Natural killer cell (primary cell): ENCODE results near the gene HOXA6. TPM values are rescaled to one million over a fixed set of nuclear protein-coding genes. Genes with fewer than 3 reads are reported as not detected.

Source experiments
- ATAC-seq, 3 donors: fragments of 150-1000 bp in 2 of 3; fragments of 200-7000 bp in 1 of 3; cut with Tn5 transposase; 1 replicate in 1 of 3; 2 replicates in 2 of 3; pipeline ENCODE4 v1.10.0; 2021; ENCODE audit warnings: mild to moderate bottlenecking in 2 of 3, moderate library complexity in 2 of 3
- DNase-seq, 2 donors: peaks; one replicate each; pipeline versions ENCODE4 v3.0.0 to v3.0.0-alpha.2; 2013 to 2021; ENCODE audit warnings: mixed read lengths in 1 of 2
- H3K27ac ChIP-seq: one replicate; pipeline ENCODE4 v1.5.1; 2013; ENCODE audit warnings: mild to moderate bottlenecking, low read length
- H3K27me3 ChIP-seq: one replicate; pipeline ENCODE4 v1.6.1; 2013; ENCODE audit warnings: low read length; ENCODE audit not compliant: control insufficient read depth, insufficient read depth
- H3K36me3 ChIP-seq: one replicate; pipeline ENCODE4 v1.6.1; 2013; ENCODE audit warnings: low read length; ENCODE audit not compliant: control insufficient read depth, insufficient read depth
- H3K4me1 ChIP-seq: one replicate; pipeline ENCODE4 v1.6.1; 2013; ENCODE audit warnings: low read length; ENCODE audit not compliant: control insufficient read depth, insufficient read depth
- H3K4me3 ChIP-seq: one replicate; pipeline ENCODE4 v1.5.1; 2013; ENCODE audit warnings: low read length
- H3K9me3 ChIP-seq: one replicate; pipeline ENCODE4 v1.6.1; 2013; ENCODE audit warnings: low read length; ENCODE audit not compliant: control insufficient read depth, insufficient read depth
- H3K27ac Mint-ChIP-seq, 2 donors: one replicate each; pipeline ENCODE4 v1.8.0; 2022; ENCODE audit warnings: mild to moderate bottlenecking in 2 of 2, mixed read lengths in 2 of 2, moderate library complexity in 1 of 2
- H3K27me3 Mint-ChIP-seq, 2 donors: one replicate each; pipeline ENCODE4 v1.8.0; 2022; ENCODE audit warnings: low read depth in 2 of 2, mixed read lengths in 2 of 2
- H3K36me3 Mint-ChIP-seq: one replicate; pipeline ENCODE4 v1.8.0; 2022; ENCODE audit warnings: mixed read lengths
- H3K4me1 Mint-ChIP-seq, 2 donors: one replicate each; pipeline ENCODE4 v1.8.0; 2022; ENCODE audit warnings: mixed read lengths in 2 of 2
- H3K4me3 Mint-ChIP-seq: one replicate; pipeline ENCODE4 v1.8.0; 2022; ENCODE audit warnings: mild to moderate bottlenecking, moderate library complexity, mixed read lengths
- H3K9me3 Mint-ChIP-seq, 2 donors: one replicate each; pipeline ENCODE4 v1.8.0; 2022; ENCODE audit warnings: mixed read lengths in 2 of 2
- WGBS: methylation state at CpG from one replicate; pipeline ENCODE4 v1.1.7; 2013; ENCODE audit warnings: missing lambda C conversion rate; ENCODE audit not compliant: insufficient coverage; 5-methylcytosine and 5-hydroxymethylcytosine counted together
- intact Hi-C: fragments of 100-400 bp; cut with micrococcal nuclease; formaldehyde crosslinking; loops from one replicate; pipeline ENCODE4 v1.14.2; 2022
- total RNA-seq, 4 donors: library from RNA; stranded (reverse); fragments of 120-200 nt in 1 of 4; gene quantifications; one replicate each; pipeline versions ENCODE4 v1.2.3 to v1.2.4, GENCODE V29; 2013 to 2022
- TF ChIP-seq, protein P1 (sequence below): fragments of 200-600 bp; IDR thresholded peaks from one replicate; pipeline ENCODE4 v1.8.0; 2022; ENCODE audit warnings: antibody characterized with exemption

HOXA6 gene
- total RNA-seq, 3 donors from 2014 or later (not counting 1 experiment from before 2014, with no cell fraction given): 0.28 to 0.65 (median 0.43) TPM

DNA sequence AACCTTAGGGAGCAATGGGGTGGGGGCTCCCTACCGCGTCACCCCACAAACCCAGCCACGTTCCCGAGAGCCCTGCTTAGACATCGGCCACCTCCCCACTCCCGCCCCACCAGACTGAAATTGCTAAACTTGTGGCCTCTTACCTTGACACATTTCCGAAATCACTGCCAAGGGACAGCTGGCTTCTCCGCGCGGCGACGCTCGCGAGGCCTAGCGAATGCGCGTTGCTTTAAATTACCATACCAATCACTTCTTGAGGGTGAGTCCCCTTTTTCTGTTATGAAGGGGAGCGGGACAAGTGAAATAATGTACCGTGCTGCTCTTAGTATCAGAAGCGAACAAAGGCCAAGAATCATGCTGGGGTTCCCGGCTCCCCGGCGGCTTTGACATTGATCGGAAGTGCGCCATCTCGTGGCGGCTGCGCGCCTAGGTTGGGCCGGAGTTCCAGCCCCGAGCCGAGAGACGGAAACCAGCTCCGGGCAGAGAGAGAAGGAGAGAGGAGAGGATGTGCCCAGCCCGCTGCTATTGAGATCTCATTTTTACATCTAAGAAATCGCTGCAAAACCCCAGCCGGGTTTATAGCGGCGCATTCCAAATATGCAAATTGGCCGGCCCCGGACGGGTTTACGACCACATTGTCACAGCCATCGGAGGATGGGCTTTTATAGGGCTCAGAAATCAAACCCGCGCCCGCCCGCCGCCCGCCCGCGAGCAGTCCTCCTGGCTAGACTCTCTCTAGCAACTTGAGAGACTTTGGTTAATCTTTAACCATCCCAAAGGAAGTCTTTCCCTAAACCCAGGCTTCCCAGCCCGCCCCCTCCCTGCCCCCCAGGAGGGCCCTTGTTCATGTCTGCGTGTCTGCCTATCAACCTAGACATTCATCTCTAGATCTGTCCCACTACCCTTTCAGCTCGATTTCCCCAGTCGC lies 32.2 kb upstream of the HOXA6 start:
- H3K4me3 Mint-ChIP-seq: peak overlapping the region; percentile 52
- no peak overlapping the region for H3K27ac ChIP-seq
- H3K4me3 ChIP-seq: no peak overlapping the region
- peaks cover 10 to 20% of the 10 kb centered on the region in 2 donors for H3K4me1 Mint-ChIP-seq
- intact Hi-C loops: no loop called here
- peak; percentile 80 to 86 (median 84) for ATAC-seq
- peaks cover 69% of the 10 kb centered on the region for H3K27me3 ChIP-seq
- WGBS: 23% methylated on average over 55 of the region's 56 CpGs
- H3K27ac Mint-ChIP-seq: no peak overlapping the region
- peaks cover 50 to 71% of the 10 kb centered on the region in 2 donors for H3K27me3 Mint-ChIP-seq
- H3K36me3 Mint-ChIP-seq: peaks cover 7% of the 10 kb centered on the region
- H3K36me3 ChIP-seq: no peaks in the 10 kb centered on the region
- H3K9me3 ChIP-seq: no peaks in the 10 kb centered on the region
- TF ChIP-seq, protein P1, sequence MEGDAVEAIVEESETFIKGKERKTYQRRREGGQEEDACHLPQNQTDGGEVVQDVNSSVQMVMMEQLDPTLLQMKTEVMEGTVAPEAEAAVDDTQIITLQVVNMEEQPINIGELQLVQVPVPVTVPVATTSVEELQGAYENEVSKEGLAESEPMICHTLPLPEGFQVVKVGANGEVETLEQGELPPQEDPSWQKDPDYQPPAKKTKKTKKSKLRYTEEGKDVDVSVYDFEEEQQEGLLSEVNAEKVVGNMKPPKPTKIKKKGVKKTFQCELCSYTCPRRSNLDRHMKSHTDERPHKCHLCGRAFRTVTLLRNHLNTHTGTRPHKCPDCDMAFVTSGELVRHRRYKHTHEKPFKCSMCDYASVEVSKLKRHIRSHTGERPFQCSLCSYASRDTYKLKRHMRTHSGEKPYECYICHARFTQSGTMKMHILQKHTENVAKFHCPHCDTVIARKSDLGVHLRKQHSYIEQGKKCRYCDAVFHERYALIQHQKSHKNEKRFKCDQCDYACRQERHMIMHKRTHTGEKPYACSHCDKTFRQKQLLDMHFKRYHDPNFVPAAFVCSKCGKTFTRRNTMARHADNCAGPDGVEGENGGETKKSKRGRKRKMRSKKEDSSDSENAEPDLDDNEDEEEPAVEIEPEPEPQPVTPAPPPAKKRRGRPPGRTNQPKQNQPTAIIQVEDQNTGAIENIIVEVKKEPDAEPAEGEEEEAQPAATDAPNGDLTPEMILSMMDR: peak; percentile 92
- peaks cover 29% of the 10 kb centered on the region for H3K4me1 ChIP-seq
- no peaks in the 10 kb centered on the region for H3K9me3 Mint-ChIP-seq
- peak; percentile 69 to 84 for DNase-seq

GRCh38 chr7:27179030-27179429 lies 31.5 kb upstream of the HOXA6 start:
- Histone ChIP-seq H3K9me3 (no peaks in the 10 kb centered on the region), H3K4me3 (no peak overlapping the region), H3K36me3 (no peaks in the 10 kb centered on the region), H3K4me1 (peaks cover 30% of the 10 kb centered on the region), H3K27me3 (peaks cover 70% of the 10 kb centered on the region), H3K27ac (no peak overlapping the region)
- DNase-seq (no peak), ATAC-seq (no peak)
- peaks cover 7 to 16% of the 10 kb centered on the region in 2 donors for H3K4me1 Mint-ChIP-seq
- TF ChIP-seq, protein P1: no peak
- H3K27me3 Mint-ChIP-seq: peaks cover 47 to 65% of the 10 kb centered on the region in 2 donors
- no peaks in the 10 kb centered on the region for H3K9me3 Mint-ChIP-seq
- H3K27ac Mint-ChIP-seq: no peak overlapping the region
- WGBS: 86% methylated on average over 14 of the region's 14 CpGs
- H3K36me3 Mint-ChIP-seq: peaks cover 7% of the 10 kb centered on the region
- no peak overlapping the region for H3K4me3 Mint-ChIP-seq
- intact Hi-C loops: no loop called here

DNA sequence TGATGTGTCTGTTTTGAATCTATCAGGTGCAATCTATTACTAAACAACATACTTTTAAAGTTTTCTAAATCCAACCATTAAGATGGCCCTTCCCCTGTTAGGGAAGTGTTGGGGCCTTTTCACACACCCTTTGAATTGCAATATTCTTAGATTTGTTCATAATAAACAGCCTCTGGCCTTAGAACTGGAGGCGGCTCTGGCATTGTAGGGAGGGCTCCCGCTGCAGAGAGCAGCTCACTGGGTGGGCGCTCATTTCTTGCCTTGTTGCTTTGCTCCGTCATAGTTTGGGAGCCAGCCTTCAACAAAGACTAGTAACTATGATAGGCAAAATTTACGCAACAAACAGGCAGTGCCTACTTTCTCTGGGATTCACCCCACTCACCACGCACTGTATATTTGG lies 30.8 kb upstream of the HOXA6 start:
- Histone ChIP-seq H3K9me3 (no peaks in the 10 kb centered on the region), H3K27me3 (peaks cover 64% of the 10 kb centered on the region)
- 98% methylated on average over 5 of the region's 6 CpGs for WGBS

More for the DNA sequence above, 30.8 kb upstream of the HOXA6 start:
- intact Hi-C loops: no loop called here
- H3K36me3 ChIP-seq: no peaks in the 10 kb centered on the region
- TF ChIP-seq, protein P1: no peak
- H3K27me3 Mint-ChIP-seq: peaks cover 47 to 61% of the 10 kb centered on the region in 2 donors
- H3K27ac ChIP-seq: no peak overlapping the region
- H3K4me1 ChIP-seq: peaks cover 24% of the 10 kb centered on the region
- H3K4me1 Mint-ChIP-seq: peaks cover 7 to 12% of the 10 kb centered on the region in 2 donors
- H3K36me3 Mint-ChIP-seq: peaks cover 7% of the 10 kb centered on the region
- H3K4me3 Mint-ChIP-seq: no peak overlapping the region
- ATAC-seq: no peak
- H3K9me3 Mint-ChIP-seq: no peaks in the 10 kb centered on the region
- DNase-seq: no peak
- H3K27ac Mint-ChIP-seq: no peak overlapping the region
- no peak overlapping the region for H3K4me3 ChIP-seq
